ENCODE results near the gene EPN2. TPM values are rescaled to one million over a fixed set of nuclear protein-coding genes. Genes with fewer than 3 reads are reported as not detected.

The EPN2 gene
- total RNA-seq, 1 experiment from 2014 or later, result 73.1 TPM

GRCh38 chr17:19370493-19370960 lies 133.4 kb downstream of the EPN2 start:
- Histone ChIP-seq H3K27ac (ENCODE audit: low read depth, low read length) (no peak overlapping the region), H3K9me3 (ENCODE audit: control insufficient read depth in 1 of 2, insufficient read depth in 1 of 2, low read depth in 1 of 2, low read length in 2 of 2) (no peaks in the 10 kb centered on the region), H3K27me3 (ENCODE audit: insufficient read depth, low read length) (no peaks in the 10 kb centered on the region), H3K36me3 (ENCODE audit: control insufficient read depth in 1 of 2, insufficient read depth in 2 of 2, low read length in 2 of 2) (no peaks in the 10 kb centered on the region), H4K20me1 (ENCODE audit: insufficient read depth) (no peaks in the 10 kb centered on the region), H3K4me1 (ENCODE audit: control insufficient read depth in 1 of 2, insufficient read depth in 2 of 2, low read length in 2 of 2) (peaks cover 4 to 20% of the 10 kb centered on the region in 2 experiments; a peak in 3 of 4 replicates), H3K79me2 (ENCODE audit: insufficient read depth, low read length) (no peaks in the 10 kb centered on the region), H3K4me2 (ENCODE audit: low read length) (no peak overlapping the region), H3K9me2 (ENCODE audit: insufficient read depth) (no peaks in the 10 kb centered on the region), H3K9ac (ENCODE audit: low read length) (no peak overlapping the region), H2AFZ (ENCODE audit: low read depth, low read length, poor library complexity, severe bottlenecking) (no peak overlapping the region), H3K4me3 (replicated peaks in 1 of 2; ENCODE audit: low read depth in 1 of 2, low read length in 2 of 2) (no peak overlapping the region)
- no peak for TF ChIP-seq RAD21 (IDR thresholded peaks at IDR 0.05; ENCODE audit: low read depth)
- TF ChIP-seq ZNF274 (IDR thresholded peaks at IDR 0.05; ENCODE audit: low read depth, low read length), result no peak
- no peak for TF ChIP-seq TCF7L2 (IDR thresholded peaks at IDR 0.05; ENCODE audit: borderline replicate concordance, extremely low read depth, insufficient read depth, insufficient read length)
- TF ChIP-seq ZBTB33 (IDR thresholded peaks at IDR 0.05; ENCODE audit: extremely low read depth, insufficient replicate concordance, low read length), result no peak
- no peak for TF ChIP-seq ATF3 (IDR thresholded peaks at IDR 0.05)
- no peak for TF ChIP-seq EZH2phosphoT487 (IDR thresholded peaks at IDR 0.05; ENCODE audit: borderline replicate concordance)
- no peak for TF ChIP-seq JUND (IDR thresholded peaks at IDR 0.05)
- no peak for TF ChIP-seq REST (IDR thresholded peaks at IDR 0.05; ENCODE audit: low read depth)
- TF ChIP-seq SRF (IDR thresholded peaks at IDR 0.05; ENCODE audit: low read depth), result no peak
- TF ChIP-seq SP1 (IDR thresholded peaks at IDR 0.05; ENCODE audit: low read depth), result no peak
- no peak for TF ChIP-seq CTCF (IDR thresholded peaks at IDR 0.05 in 2 of 3, conservative IDR thresholded peaks at IDR 0.05 in 1 of 3; ENCODE audit: borderline replicate concordance in 1 of 3, insufficient read depth in 1 of 3, low read depth in 2 of 3, low read length in 2 of 3)
- TF ChIP-seq FOSL1 (IDR thresholded peaks at IDR 0.05; ENCODE audit: low read depth), result no peak
- TF ChIP-seq YY1 (IDR thresholded peaks at IDR 0.05; ENCODE audit: extremely low read depth, insufficient replicate concordance, low read depth, low read length), result no peak
- no peak for TF ChIP-seq POLR2AphosphoS5 (IDR thresholded peaks at IDR 0.05; ENCODE audit: low read depth, low read length)
- TF ChIP-seq SIN3A (IDR thresholded peaks at IDR 0.05; ENCODE audit: low read depth), result no peak
- no peak for TF ChIP-seq EZH2 (IDR thresholded peaks at IDR 0.05)
- no peak for TF ChIP-seq CEBPB (IDR thresholded peaks at IDR 0.05; ENCODE audit: low read depth)
- TF ChIP-seq EGR1 (IDR thresholded peaks at IDR 0.05; ENCODE audit: low read depth), result no peak
- no peak for TF ChIP-seq MAX (IDR thresholded peaks at IDR 0.05)
- BruUV-seq (replicated peaks), result no TSS peak
- ChIA-PET CTCF (no interaction called here), POLR2A (no interaction called here), RAD21 (ENCODE audit: low non-redundant PET in 1 of 2, low total read pairs in 2 of 2, uncharacterized antibody in 2 of 2, unreplicated experiment in 2 of 2) (no interaction called here)
- no peak for ATAC-seq
- intact Hi-C loops (cut with micrococcal nuclease), result no loop called here
- no peak for DNase-seq (ENCODE audit: low read depth, low spot score)
